Measurements from ENCODE around the gene TCERG1L.

TCERG1L gene

DNA sequence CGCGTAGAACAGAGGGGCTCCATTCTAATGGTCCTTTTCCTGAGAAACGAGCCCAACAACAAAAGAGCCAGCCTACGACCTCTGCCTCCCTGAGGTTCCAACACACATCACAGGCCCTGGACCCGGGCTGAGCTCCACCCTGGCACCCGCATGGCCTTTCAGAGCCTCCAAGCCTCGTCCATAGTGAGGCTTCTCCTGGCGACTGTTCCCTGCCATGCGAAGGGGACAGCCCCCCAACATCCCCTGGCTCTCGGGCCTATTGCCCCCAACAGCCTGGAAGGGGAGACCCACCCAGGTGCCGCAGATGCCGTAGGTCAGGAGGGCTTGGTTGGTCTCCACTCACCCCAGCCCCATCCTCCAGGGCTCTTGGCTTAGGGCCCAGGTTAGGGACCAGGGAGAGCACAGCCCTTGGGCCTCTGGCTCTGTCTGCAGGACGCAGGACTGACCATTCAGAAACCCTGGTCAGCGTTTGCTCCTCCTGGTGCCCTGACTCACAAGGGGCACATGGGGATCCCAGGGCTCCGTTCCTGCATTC is 91.5 kb downstream of the TCERG1L start:
- Histone ChIP-seq H3K36me3 (ENCODE audit: control insufficient read depth, low read depth, low read length) (no peaks in the 10 kb centered on the region), H3K9me3 (ENCODE audit: control insufficient read depth, low read depth, low read length) (no peaks in the 10 kb centered on the region), H3K27me3 (ENCODE audit: control insufficient read depth, insufficient read depth, low read length) (no peaks in the 10 kb centered on the region), H3K4me3 (ENCODE audit: low read length) (no peak overlapping the region), H3K4me1 (ENCODE audit: control insufficient read depth, low read depth, low read length) (no peaks in the 10 kb centered on the region), H3K27ac (ENCODE audit: low read length) (no peak overlapping the region), H3K9ac (ENCODE audit: low read length) (no peak overlapping the region)

DNA sequence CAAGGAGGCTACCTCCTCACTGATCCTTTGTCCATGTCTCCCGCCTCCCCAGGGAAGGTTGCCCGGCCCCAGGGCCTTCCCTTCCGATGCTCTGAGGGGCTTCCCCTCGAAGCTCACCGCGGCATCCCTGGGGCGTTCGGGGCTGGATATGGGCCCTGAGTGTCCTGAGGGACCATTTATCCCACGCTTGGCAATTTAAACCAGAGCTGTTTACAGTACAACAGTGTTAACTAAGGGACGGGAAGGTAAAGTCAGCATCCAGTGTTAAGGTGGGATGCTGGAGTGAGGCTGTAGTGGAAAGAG is 92.0 kb downstream of the TCERG1L start:
- Histone ChIP-seq H3K27me3 (ENCODE audit: control insufficient read depth, insufficient read depth, low read length) (no peaks in the 10 kb centered on the region), H3K36me3 (ENCODE audit: control insufficient read depth, low read depth, low read length) (no peaks in the 10 kb centered on the region), H3K9ac (ENCODE audit: low read length) (no peak overlapping the region), H3K27ac (ENCODE audit: low read length) (no peak overlapping the region), H3K9me3 (ENCODE audit: control insufficient read depth, low read depth, low read length) (no peaks in the 10 kb centered on the region), H3K4me1 (ENCODE audit: control insufficient read depth, low read depth, low read length) (no peaks in the 10 kb centered on the region), H3K4me3 (ENCODE audit: low read length) (no peak overlapping the region)

- Histone ChIP-seq H3K4me3 (ENCODE audit: low read length) (no peak overlapping the region), H3K36me3 (ENCODE audit: control insufficient read depth, low read depth, low read length) (no peaks in the 10 kb centered on the region), H3K9me3 (ENCODE audit: control insufficient read depth, low read depth, low read length) (no peaks in the 10 kb centered on the region), H3K9ac (ENCODE audit: low read length) (no peak overlapping the region), H3K27ac (ENCODE audit: low read length) (no peak overlapping the region), H3K27me3 (ENCODE audit: control insufficient read depth, insufficient read depth, low read length) (no peaks in the 10 kb centered on the region), H3K4me1 (ENCODE audit: control insufficient read depth, low read depth, low read length) (no peaks in the 10 kb centered on the region)
Observed at GRCh38 chr10:131218811-131219583, 92.5 kb downstream of the TCERG1L start.

- Histone ChIP-seq H3K4me1 (ENCODE audit: control insufficient read depth, low read depth, low read length) (no peaks in the 10 kb centered on the region), H3K9ac (ENCODE audit: low read length) (no peak overlapping the region), H3K36me3 (ENCODE audit: control insufficient read depth, low read depth, low read length) (no peaks in the 10 kb centered on the region)
Observed at GRCh38 chr10:131216681-131217230, 94.8 kb downstream of the TCERG1L start.

DNA sequence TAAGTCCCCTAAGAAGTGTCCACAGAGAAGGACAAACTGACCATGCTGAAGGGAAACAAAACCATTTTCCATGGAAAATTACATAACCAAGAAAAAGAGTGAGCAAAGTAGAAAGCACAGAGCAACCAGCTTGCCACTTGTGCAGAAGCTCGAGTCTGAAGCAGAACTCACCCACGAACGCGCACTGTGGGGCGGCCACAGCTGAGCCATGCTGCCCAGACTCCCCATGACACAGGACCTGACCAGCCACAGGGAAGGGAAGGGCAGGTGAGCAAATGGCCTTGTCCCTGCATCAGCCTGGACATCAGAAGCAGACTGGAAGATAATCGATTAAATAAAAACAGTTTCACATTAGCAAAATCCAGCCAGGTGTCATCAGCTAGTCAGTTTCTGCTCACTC is 95.7 kb downstream of the TCERG1L start:
- H3K9ac ChIP-seq (ENCODE audit: low read length), result no peak overlapping the region
- no peaks in the 10 kb centered on the region for H3K9me3 ChIP-seq (ENCODE audit: control insufficient read depth, low read depth, low read length)
- no peaks in the 10 kb centered on the region for H3K36me3 ChIP-seq (ENCODE audit: control insufficient read depth, low read depth, low read length)
- no peaks in the 10 kb centered on the region for H3K4me1 ChIP-seq (ENCODE audit: control insufficient read depth, low read depth, low read length)
- H3K27me3 ChIP-seq (ENCODE audit: control insufficient read depth, insufficient read depth, low read length), result no peaks in the 10 kb centered on the region
- no peak overlapping the region for H3K27ac ChIP-seq (ENCODE audit: low read length)
- no peak overlapping the region for H3K4me3 ChIP-seq (ENCODE audit: low read length)

More at GRCh38 chr10:131216681-131217230, 94.8 kb downstream of the TCERG1L start:
- Histone ChIP-seq H3K27me3 (ENCODE audit: control insufficient read depth, insufficient read depth, low read length) (no peaks in the 10 kb centered on the region), H3K27ac (ENCODE audit: low read length) (no peak overlapping the region), H3K9me3 (ENCODE audit: control insufficient read depth, low read depth, low read length) (no peaks in the 10 kb centered on the region), H3K4me3 (ENCODE audit: low read length) (no peak overlapping the region)

- Histone ChIP-seq H3K36me3 (ENCODE audit: control insufficient read depth, low read depth, low read length) (no peaks in the 10 kb centered on the region), H3K9me3 (ENCODE audit: control insufficient read depth, low read depth, low read length) (no peaks in the 10 kb centered on the region), H3K27me3 (ENCODE audit: control insufficient read depth, insufficient read depth, low read length) (no peaks in the 10 kb centered on the region), H3K9ac (ENCODE audit: low read length) (no peak overlapping the region), H3K4me3 (ENCODE audit: low read length) (no peak overlapping the region), H3K4me1 (ENCODE audit: control insufficient read depth, low read depth, low read length) (no peaks in the 10 kb centered on the region), H3K27ac (ENCODE audit: low read length) (no peak overlapping the region)
Observed at GRCh38 chr10:131214521-131215244, 96.8 kb downstream of the TCERG1L start.

DNA sequence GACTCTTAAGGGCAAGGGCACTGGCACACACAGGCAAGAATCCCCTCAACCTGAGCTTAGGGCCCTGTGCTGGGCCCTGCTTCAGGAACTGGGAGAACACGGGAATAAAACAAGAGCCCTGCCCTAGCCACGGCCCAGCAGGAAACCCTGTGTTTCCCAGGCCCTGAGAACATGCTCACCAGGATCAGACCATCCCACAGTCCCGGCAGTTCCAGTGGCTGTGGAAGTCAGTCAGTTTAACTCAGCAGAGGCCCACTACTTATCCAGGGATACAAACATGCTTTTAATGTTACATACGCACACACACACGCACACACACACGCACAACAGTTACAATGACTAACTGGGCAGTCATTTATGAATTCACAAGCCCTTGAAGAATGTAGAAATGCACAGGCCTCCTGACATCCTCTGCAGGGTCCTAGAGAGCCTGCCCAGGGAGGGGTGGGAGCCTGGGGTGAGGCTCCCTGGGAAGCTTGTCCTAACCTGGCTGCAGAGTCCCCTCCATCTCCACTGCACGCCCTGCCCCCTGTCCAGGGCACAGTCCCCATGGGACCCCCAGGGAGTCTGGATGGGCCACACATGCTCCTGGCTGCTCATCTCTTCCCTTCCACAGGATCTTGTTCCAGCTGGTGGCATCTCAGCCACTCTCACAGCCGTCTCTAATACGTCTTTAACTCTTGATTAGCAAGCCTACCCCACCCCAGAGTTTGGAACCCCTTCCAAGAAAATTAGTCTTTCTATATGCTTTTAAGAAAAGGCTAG is 97.6 kb downstream of the TCERG1L start:
- Histone ChIP-seq H3K4me3 (ENCODE audit: low read length) (no peak overlapping the region), H3K27me3 (ENCODE audit: control insufficient read depth, insufficient read depth, low read length) (no peaks in the 10 kb centered on the region), H3K36me3 (ENCODE audit: control insufficient read depth, low read depth, low read length) (no peaks in the 10 kb centered on the region), H3K9me3 (ENCODE audit: control insufficient read depth, low read depth, low read length) (no peaks in the 10 kb centered on the region), H3K27ac (ENCODE audit: low read length) (no peak overlapping the region), H3K4me1 (ENCODE audit: control insufficient read depth, low read depth, low read length) (no peaks in the 10 kb centered on the region), H3K9ac (ENCODE audit: low read length) (no peak overlapping the region)

- no peaks in the 10 kb centered on the region for H3K36me3 ChIP-seq (ENCODE audit: control insufficient read depth, low read depth, low read length)
- H3K4me1 ChIP-seq (ENCODE audit: control insufficient read depth, low read depth, low read length), result no peaks in the 10 kb centered on the region
- H3K9ac ChIP-seq (ENCODE audit: low read length), result no peak overlapping the region
- H3K4me3 ChIP-seq (ENCODE audit: low read length), result no peak overlapping the region
- H3K27ac ChIP-seq (ENCODE audit: low read length), result no peak overlapping the region
- H3K27me3 ChIP-seq (ENCODE audit: control insufficient read depth, insufficient read depth, low read length), result no peaks in the 10 kb centered on the region
- no peaks in the 10 kb centered on the region for H3K9me3 ChIP-seq (ENCODE audit: control insufficient read depth, low read depth, low read length)
Observed at GRCh38 chr10:131212763-131213325, 98.7 kb downstream of the TCERG1L start.

DNA sequence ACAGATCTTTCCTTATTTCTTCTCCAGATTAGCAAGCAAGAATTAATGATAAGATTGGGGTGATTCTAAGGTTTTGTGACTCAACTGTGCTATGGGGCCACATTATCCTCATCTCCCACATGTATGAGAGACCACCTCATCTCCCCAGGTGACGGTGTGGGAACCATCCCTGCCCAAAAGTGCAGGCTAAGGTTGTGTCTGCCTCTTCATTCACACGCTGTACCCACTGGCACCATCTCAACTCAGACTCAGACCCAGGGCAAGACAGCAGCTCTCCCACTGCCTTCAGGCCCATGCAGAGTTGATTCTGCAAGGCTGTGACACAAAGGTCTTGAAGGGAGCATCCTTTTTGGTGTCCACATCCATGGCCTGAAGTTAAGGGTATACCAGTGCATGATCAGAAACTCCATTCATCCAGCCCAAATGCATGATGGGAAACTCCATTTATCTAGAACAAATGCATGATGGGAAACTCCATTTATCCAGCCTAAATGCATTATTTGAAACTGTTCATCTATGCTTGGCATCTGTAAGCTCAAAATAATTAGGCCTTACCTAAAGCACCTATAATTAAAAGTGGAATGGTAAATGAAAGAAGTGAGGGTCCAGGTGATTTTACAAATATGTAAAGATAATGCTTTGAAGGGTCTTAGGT is 99.4 kb downstream of the TCERG1L start:
- Histone ChIP-seq H3K27me3 (ENCODE audit: control insufficient read depth, insufficient read depth, low read length) (no peaks in the 10 kb centered on the region), H3K36me3 (ENCODE audit: control insufficient read depth, low read depth, low read length) (no peaks in the 10 kb centered on the region), H3K9ac (ENCODE audit: low read length) (no peak overlapping the region), H3K4me3 (ENCODE audit: low read length) (no peak overlapping the region), H3K9me3 (ENCODE audit: control insufficient read depth, low read depth, low read length) (no peaks in the 10 kb centered on the region), H3K27ac (ENCODE audit: low read length) (no peak overlapping the region), H3K4me1 (ENCODE audit: control insufficient read depth, low read depth, low read length) (no peaks in the 10 kb centered on the region)

- no peaks in the 10 kb centered on the region for H3K4me1 ChIP-seq (ENCODE audit: control insufficient read depth, low read depth, low read length)
- no peak overlapping the region for H3K9ac ChIP-seq (ENCODE audit: low read length)
- no peak overlapping the region for H3K4me3 ChIP-seq (ENCODE audit: low read length)
- no peaks in the 10 kb centered on the region for H3K9me3 ChIP-seq (ENCODE audit: control insufficient read depth, low read depth, low read length)
- no peaks in the 10 kb centered on the region for H3K27me3 ChIP-seq (ENCODE audit: control insufficient read depth, insufficient read depth, low read length)
- H3K27ac ChIP-seq (ENCODE audit: low read length), result no peak overlapping the region
- no peaks in the 10 kb centered on the region for H3K36me3 ChIP-seq (ENCODE audit: control insufficient read depth, low read depth, low read length)
Observed at GRCh38 chr10:131211559-131211958, 100.0 kb downstream of the TCERG1L start.

DNA sequence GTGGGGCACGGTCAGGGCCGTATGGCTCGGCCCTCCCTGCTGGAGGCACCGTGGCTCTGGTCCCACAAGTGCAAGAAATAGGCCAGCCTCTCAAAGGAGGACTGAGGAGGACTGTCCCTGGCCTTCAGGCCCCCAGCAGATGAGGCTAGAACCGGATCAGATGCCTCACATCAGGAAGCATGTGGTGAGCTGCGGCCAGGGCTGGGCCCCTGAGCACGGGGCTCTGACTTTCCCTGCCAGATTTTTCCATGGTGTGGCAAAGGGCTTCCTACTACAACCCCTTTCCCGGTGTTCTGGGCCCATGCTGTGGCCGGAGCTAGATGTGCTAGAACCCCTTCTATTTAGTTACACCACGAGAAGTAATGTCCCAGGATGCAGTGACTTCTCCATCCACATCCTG is 100.4 kb downstream of the TCERG1L start:
- Histone ChIP-seq H3K36me3 (ENCODE audit: control insufficient read depth, low read depth, low read length) (no peaks in the 10 kb centered on the region), H3K27me3 (ENCODE audit: control insufficient read depth, insufficient read depth, low read length) (no peaks in the 10 kb centered on the region), H3K4me1 (ENCODE audit: control insufficient read depth, low read depth, low read length) (no peaks in the 10 kb centered on the region), H3K27ac (ENCODE audit: low read length) (no peak overlapping the region), H3K4me3 (ENCODE audit: low read length) (no peak overlapping the region), H3K9ac (ENCODE audit: low read length) (no peak overlapping the region), H3K9me3 (ENCODE audit: control insufficient read depth, low read depth, low read length) (no peaks in the 10 kb centered on the region)
